Stomach (tissue), 9 donors: ENCODE measurements around the gene KPNA3. TPM values are rescaled to one million over a fixed set of nuclear protein-coding genes. Genes with fewer than 3 reads are reported as not detected.
"Not testable (repeated sequence)": the region's sequence is repeated elsewhere in the genome, so short reads cannot be mapped to it uniquely, and the experiment has no call there.

Experiments
- DNase-seq, 2 donors: peaks; one replicate each; pipeline versions ENCODE4 v3.0.0 to v3.0.0-alpha.2; 2013 to 2019
- H3K27ac ChIP-seq, 5 donors: fragments of 200-600 bp in 4 of 5; sonication (generic) in 4 of 5; one replicate each; pipeline ENCODE4 v1.5.1; 2013 to 2019; ENCODE audit warnings: mild to moderate bottlenecking in 1 of 5, moderate library complexity in 1 of 5
- H3K27me3 ChIP-seq, 3 donors: fragments of 200-600 bp; sonication (generic); one replicate each; pipeline ENCODE4 v1.5.1; 2017 to 2019; ENCODE audit warnings: mixed run types in 1 of 3
- H3K36me3 ChIP-seq, 4 donors: fragments of 200-600 bp; sonication (generic); 1 replicate in 3 of 4; 2 replicates in 1 of 4; pipeline ENCODE4 v1.5.1; 2016 to 2019
- H3K4me1 ChIP-seq, 4 donors: fragments of 200-600 bp; sonication (generic); one replicate each; pipeline ENCODE4 v1.5.1; 2016 to 2019
- H3K4me3 ChIP-seq, 4 donors: fragments of 200-600 bp; sonication (generic) in 3 of 4; one replicate each; pipeline ENCODE4 v1.5.1; 2016 to 2019; ENCODE audit warnings: mild to moderate bottlenecking in 1 of 4
- H3K9me3 ChIP-seq, 4 donors: fragments of 200-600 bp; sonication (generic); one replicate each; pipeline ENCODE4 v1.5.1; 2016 to 2019
- EP300 ChIP-seq: sonication (generic); formaldehyde crosslinking; IDR thresholded peaks from one replicate; pipeline ENCODE4 v1.6.1; 2017; ENCODE audit warnings: antibody characterized with exemption
- POLR2A ChIP-seq, 4 donors: fragments of 450-650 bp; IDR thresholded peaks; one replicate each; pipeline ENCODE4 v1.6.1; 2016; ENCODE audit warnings: antibody characterized with exemption in 4 of 4, control low read depth in 2 of 4, mild to moderate bottlenecking in 1 of 4, moderate library complexity in 1 of 4
- POLR2AphosphoS5 ChIP-seq, 3 donors: sonication (generic); formaldehyde crosslinking; IDR thresholded peaks; one replicate each; pipeline ENCODE4 v1.6.1; 2016; ENCODE audit warnings: antibody characterized with exemption in 3 of 3
- WGBS, 5 donors: extraction: QIAGEN DNeasy Blood & Tissue Kit in 3 of 5; methylation state at CpG; one replicate each; pipeline versions ENCODE4 v1.1.5 to v1.1.7; 2013 to 2018; 5-methylcytosine and 5-hydroxymethylcytosine counted together
- intact Hi-C: fragments of 100-400 bp; cut with DNase I; formaldehyde crosslinking; loops from one replicate; pipeline ENCODE4 v1.15.1; 2023; ENCODE audit warnings: low total_unique reads
- polyA plus RNA-seq, 3 donors: library from polyadenylated mRNA; stranded (reverse); fragments of 200-250 nt; gene quantifications; one replicate each; pipeline ENCODE4 v1.2.3, GENCODE V29; 2013
- total RNA-seq, 5 donors: library from RNA; depleted of rRNA; stranded (reverse); fragments of >200 nt; gene quantifications; one replicate each; pipeline versions ENCODE4 v1.1.0 to v1.2.3, GENCODE V29; 2014 to 2016
- TF ChIP-seq, protein P1 (sequence below), 7 experiments: fragments of 450-650 bp in 4 of 7; fragments of 200-600 bp in 3 of 7; sonication (generic) in 3 of 7; IDR thresholded peaks; one replicate each; pipeline ENCODE4 v1.5.1; 2016 to 2019; ENCODE audit warnings: antibody characterized with exemption in 7 of 7, control low read depth in 2 of 7, mild to moderate bottlenecking in 1 of 7
- donor health status: healthy with polysubstance abuse.
- donor health status: Bipolar disorder and iron deficiency.
- donor health status: healthy.

The KPNA3 gene
- total and polyA plus RNA-seq, 8 donors = 4.3 to 65.9 (median 14.9) TPM

DNA sequence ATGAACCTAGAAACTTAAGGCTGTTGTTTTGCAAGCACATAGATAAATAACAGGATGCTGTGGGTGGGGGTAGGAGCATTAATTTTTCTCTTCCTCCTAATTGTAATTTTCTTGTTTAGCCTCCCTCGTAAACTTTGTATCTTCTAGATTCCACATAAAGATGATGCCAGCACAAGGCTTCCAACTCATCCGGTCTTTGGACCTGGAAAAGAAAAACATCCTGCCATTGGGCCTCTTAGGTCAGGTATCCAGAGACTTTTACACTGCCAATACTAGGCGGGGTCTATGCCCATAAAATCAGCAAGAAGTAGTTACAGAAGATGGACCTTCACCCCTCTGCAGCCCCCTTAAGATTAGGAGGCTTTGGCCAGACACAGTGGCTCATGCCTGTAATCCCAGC is 35.4 kb upstream of the KPNA3 start:
- Histone ChIP-seq H3K36me3 (no peaks in the 10 kb centered on the region), H3K4me3 (no peak overlapping the region), H3K27ac (no peak overlapping the region), H3K9me3 (peaks cover 0 to 7% (median 0%) of the 10 kb centered on the region in 4 donors), H3K27me3 (no peaks in the 10 kb centered on the region), H3K4me1 (no peaks in the 10 kb centered on the region)
- TF ChIP-seq POLR2AphosphoS5 (IDR thresholded peaks at IDR 0.05) = no peak
- TF ChIP-seq, protein P1, sequence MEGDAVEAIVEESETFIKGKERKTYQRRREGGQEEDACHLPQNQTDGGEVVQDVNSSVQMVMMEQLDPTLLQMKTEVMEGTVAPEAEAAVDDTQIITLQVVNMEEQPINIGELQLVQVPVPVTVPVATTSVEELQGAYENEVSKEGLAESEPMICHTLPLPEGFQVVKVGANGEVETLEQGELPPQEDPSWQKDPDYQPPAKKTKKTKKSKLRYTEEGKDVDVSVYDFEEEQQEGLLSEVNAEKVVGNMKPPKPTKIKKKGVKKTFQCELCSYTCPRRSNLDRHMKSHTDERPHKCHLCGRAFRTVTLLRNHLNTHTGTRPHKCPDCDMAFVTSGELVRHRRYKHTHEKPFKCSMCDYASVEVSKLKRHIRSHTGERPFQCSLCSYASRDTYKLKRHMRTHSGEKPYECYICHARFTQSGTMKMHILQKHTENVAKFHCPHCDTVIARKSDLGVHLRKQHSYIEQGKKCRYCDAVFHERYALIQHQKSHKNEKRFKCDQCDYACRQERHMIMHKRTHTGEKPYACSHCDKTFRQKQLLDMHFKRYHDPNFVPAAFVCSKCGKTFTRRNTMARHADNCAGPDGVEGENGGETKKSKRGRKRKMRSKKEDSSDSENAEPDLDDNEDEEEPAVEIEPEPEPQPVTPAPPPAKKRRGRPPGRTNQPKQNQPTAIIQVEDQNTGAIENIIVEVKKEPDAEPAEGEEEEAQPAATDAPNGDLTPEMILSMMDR (IDR thresholded peaks at IDR 0.05) = no peak
- intact Hi-C loops = no loop called here
- DNase-seq = no peak
- WGBS, 5 donors = 62 to 91% (median 81%) methylated on average over 3 of the region's 3 CpGs

DNA sequence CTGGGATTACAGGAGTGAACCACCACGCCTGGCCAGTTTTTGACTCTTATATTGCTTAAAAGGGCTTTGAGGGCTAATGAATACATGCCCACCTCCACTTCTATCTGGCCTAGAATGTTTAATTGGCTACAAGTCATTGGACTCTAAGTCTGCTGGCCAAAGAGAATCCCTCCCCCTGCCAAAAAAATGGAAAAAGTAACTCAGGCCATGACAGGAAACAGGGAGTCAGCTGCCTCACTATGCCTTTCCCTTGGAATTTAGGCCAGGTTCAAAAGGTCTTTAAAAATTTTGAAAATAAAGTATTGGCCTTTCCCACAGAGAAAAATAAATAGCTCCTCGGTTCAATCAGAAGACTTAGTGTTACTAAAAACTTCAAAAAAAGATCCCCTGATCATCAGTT is 34.9 kb upstream of the KPNA3 start:
- no peak for DNase-seq
- intact Hi-C loops = no loop called here
- H3K27me3 ChIP-seq = no peaks in the 10 kb centered on the region
- TF ChIP-seq, protein P1 (IDR thresholded peaks at IDR 0.05) = no peak
- no peak for TF ChIP-seq POLR2AphosphoS5 (IDR thresholded peaks at IDR 0.05)
- no peak for TF ChIP-seq EP300
- TF ChIP-seq POLR2A (IDR thresholded peaks at IDR 0.05) = no peak
- no peak overlapping the region for H3K4me3 ChIP-seq
- 70 to 88% (median 80%) methylated on average over 2 of the region's 2 CpGs for WGBS, 5 donors
- no peaks in the 10 kb centered on the region for H3K36me3 ChIP-seq
- H3K9me3 ChIP-seq = peaks cover 0 to 7% (median 0%) of the 10 kb centered on the region in 4 donors
- no peak overlapping the region for H3K27ac ChIP-seq
- no peaks in the 10 kb centered on the region for H3K4me1 ChIP-seq

DNA sequence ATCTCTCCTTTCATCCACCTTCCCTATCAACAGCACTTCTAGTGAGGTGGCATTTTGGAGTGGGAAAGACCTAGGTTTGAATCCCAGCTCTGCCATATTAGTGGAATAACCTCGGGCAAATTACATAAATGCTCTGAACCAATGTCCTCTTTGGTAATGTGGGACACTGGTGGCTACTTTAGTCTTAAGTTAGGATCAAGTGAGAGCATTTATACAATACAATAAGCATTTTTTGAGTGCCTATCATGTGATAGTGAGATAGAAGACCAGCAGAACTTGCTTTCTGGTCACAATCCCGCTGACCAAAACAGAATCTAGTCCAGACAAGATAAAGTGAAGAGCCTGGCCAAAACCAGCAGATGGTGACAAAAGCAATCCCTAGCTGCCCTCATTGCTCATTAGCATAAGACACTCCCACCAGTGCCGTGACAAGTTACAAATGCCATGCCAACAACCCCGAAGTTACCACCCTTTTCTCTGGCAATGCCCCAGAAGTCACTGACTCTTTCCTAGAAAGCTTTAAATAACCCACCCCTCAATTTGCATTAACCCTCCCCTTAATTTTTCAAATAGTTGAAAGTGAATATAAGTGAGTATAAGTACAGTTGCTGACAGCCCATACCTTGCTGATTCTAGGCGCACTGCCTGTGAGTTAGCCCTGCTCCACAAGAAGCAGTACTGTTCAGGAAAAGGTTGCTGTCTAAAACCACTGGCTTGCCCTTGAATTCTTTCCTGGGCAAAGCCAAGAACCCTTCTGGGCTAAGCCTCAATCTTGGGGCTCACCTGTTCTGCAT is 28.9 kb upstream of the KPNA3 start:
- Histone ChIP-seq H3K27me3 (no peaks in the 10 kb centered on the region), H3K4me1 (no peaks in the 10 kb centered on the region), H3K4me3 (no peak overlapping the region), H3K27ac (no peak overlapping the region), H3K36me3 (no peaks in the 10 kb centered on the region), H3K9me3 (no peaks in the 10 kb centered on the region)
- WGBS, 5 donors = 60 to 80% (median 74%) methylated on average over 5 of the region's 5 CpGs
- DNase-seq = no peak
- intact Hi-C loops = no loop called here
- TF ChIP-seq EP300 (no peak), POLR2A (IDR thresholded peaks at IDR 0.05) (no peak), POLR2AphosphoS5 (IDR thresholded peaks at IDR 0.05) (no peak)

DNA sequence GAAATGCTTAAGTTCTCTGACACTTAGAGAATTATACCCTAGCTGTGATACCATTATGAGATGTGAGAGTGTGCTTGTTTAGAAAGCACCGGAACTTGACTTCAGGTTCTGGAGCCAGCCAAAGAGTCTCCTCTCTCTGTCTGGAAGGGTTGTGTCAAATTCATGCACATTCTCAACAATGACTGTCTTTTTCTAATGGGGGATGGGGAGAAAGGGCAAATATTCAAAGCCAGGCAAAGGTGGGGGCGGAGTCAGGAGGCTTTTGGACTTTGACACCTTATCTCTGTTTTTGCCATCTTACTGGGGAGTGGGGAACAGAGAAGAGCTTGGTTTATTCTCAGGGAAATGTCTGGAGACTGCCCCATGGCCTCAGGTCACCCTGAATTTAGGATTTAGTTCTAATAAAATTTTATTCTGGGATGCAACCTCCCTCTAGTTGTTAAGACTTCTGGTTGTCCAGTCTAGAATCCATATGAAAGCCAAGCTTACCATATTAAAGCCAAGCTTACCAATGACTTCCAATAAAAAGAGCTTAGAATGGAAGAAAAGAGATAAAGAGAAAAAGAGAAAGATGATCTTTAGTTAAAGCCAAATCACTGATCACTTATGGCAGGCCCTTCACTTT is 28.2 kb upstream of the KPNA3 start:
- intact Hi-C loops = no loop called here
- no peak for DNase-seq
- peaks cover 0 to 3% (median 0%) of the 10 kb centered on the region in 3 donors for H3K27me3 ChIP-seq
- H3K27ac ChIP-seq = no peak overlapping the region
- 71 to 90% (median 75%) methylated on average over 2 of the region's 2 CpGs for WGBS, 5 donors
- no peaks in the 10 kb centered on the region for H3K36me3 ChIP-seq
- H3K4me1 ChIP-seq = no peaks in the 10 kb centered on the region
- H3K4me3 ChIP-seq = no peak overlapping the region
- no peak for TF ChIP-seq EP300
- no peak for TF ChIP-seq POLR2A (IDR thresholded peaks at IDR 0.05)
- TF ChIP-seq, protein P1 (IDR thresholded peaks at IDR 0.05) = no peak
- TF ChIP-seq POLR2AphosphoS5 (IDR thresholded peaks at IDR 0.05) = no peak
- H3K9me3 ChIP-seq = no peaks in the 10 kb centered on the region

DNA sequence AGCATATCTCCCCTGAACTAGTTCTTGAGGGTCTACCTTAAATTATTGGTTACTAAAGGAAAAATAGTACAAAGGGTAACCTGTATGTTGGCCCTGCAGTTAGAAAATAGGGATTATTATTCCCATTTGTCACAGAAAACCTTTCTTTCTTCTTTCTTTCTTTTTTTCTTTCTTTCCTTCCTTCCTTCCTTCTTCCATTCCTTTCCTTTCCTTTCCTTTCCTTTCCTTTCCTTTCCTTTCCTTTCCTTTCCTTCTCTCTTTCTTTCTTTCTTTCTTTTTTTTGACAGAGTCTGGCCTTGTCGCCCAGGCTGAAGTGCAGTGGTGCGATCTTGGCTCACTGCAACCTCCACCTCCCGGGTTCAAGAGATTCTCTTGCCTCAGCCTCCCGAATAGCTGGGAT is 23.6 kb upstream of the KPNA3 start:
- H3K4me1 ChIP-seq, H3K4me3 ChIP-seq, H3K9me3 ChIP-seq, DNase-seq, intact Hi-C loops, H3K36me3 ChIP-seq, H3K27me3 ChIP-seq, H3K27ac ChIP-seq: not testable (repeated sequence)
- 92 to 99% (median 98%) methylated on average over 4 of the region's 4 CpGs for WGBS, 5 donors
